AG09309 (cell line): ENCODE results near the gene GAB1.

Experiments
- DNase-seq: peaks from one replicate; pipeline ENCODE4 v3.0.0-alpha.2; 2010; ENCODE audit warnings: low read depth
- H3K4me3 ChIP-seq: 2 replicates; pipeline ENCODE4 v1.5.1; 2011; ENCODE audit warnings: mild to moderate bottlenecking, low read depth, low read length, moderate library complexity; ENCODE audit not compliant: control insufficient read depth
- TF ChIP-seq, protein P1 (sequence below): IDR thresholded peaks from 2 replicates; pipeline ENCODE4 v1.5.1; 2011; ENCODE audit warnings: mild to moderate bottlenecking, low read depth, low read length, inconsistent platforms; ENCODE audit not compliant: insufficient read depth, control insufficient read depth; ENCODE audit errors: missing control alignments

GAB1 gene

DNA sequence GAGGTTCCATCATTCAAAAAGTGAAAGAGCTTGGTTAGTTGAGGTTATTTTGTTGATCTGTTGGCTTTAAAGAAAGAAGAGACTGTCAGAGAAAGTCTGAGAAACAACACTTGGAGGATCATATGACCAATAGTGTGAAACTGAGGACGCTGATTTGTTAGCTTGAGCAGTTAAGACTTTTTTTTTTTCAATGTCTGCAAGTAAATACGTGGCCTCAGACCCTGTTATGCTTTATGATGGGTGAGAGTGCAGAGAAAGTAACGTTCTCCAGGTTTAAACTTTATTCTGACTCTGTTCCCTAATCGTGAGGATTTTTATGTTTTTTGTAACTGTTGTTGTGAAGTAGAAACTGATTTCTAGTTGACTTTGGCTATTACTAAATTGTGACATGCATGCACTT lies 45.9 kb downstream of the GAB1 start:
- no peak overlapping the region for H3K4me3 ChIP-seq
- no peak for DNase-seq
- TF ChIP-seq, protein P1, sequence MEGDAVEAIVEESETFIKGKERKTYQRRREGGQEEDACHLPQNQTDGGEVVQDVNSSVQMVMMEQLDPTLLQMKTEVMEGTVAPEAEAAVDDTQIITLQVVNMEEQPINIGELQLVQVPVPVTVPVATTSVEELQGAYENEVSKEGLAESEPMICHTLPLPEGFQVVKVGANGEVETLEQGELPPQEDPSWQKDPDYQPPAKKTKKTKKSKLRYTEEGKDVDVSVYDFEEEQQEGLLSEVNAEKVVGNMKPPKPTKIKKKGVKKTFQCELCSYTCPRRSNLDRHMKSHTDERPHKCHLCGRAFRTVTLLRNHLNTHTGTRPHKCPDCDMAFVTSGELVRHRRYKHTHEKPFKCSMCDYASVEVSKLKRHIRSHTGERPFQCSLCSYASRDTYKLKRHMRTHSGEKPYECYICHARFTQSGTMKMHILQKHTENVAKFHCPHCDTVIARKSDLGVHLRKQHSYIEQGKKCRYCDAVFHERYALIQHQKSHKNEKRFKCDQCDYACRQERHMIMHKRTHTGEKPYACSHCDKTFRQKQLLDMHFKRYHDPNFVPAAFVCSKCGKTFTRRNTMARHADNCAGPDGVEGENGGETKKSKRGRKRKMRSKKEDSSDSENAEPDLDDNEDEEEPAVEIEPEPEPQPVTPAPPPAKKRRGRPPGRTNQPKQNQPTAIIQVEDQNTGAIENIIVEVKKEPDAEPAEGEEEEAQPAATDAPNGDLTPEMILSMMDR = no peak

- no peak overlapping the region for H3K4me3 ChIP-seq
- TF ChIP-seq, protein P1 = no peak
- DNase-seq = no peak
Measured at GRCh38 chr4:143383005-143383574, 46.4 kb downstream of the GAB1 start.

- TF ChIP-seq, protein P1 = no peak
- DNase-seq = no peak
- H3K4me3 ChIP-seq = no peak overlapping the region
Measured at GRCh38 chr4:143384381-143384994, 47.8 kb downstream of the GAB1 start.

- TF ChIP-seq, protein P1 = no peak
- DNase-seq = no peak
- no peak overlapping the region for H3K4me3 ChIP-seq
Measured at GRCh38 chr4:143386812-143387211, 50.1 kb downstream of the GAB1 start.

GRCh38 chr4:143389579-143390195 lies 53.0 kb downstream of the GAB1 start:
- no peak for DNase-seq
- TF ChIP-seq, protein P1 = no peak
- no peak overlapping the region for H3K4me3 ChIP-seq

- no peak overlapping the region for H3K4me3 ChIP-seq
- no peak for DNase-seq
- TF ChIP-seq, protein P1 = no peak
Measured at GRCh38 chr4:143390764-143391163, 54.1 kb downstream of the GAB1 start.
